Activated CD4-positive, alpha-beta T cell treated with anti-CD3 and anti-CD28 coated beads, Interleukin-2, amount 50 U/mL, for 16 hours (primary cell): ENCODE data around the gene C8A.

Experiments used
- DNase-seq: peaks from one replicate; pipeline ENCODE4 v3.0.0-alpha.2; 2020

The C8A gene

GRCh38 chr1:56854521-56855099, at the start of gene C8A:
TSS of gene C8A (plus strand) at chr1:56854797. CDS start at chr1:56854902, 105 bp downstream.
- DNase-seq, result no peak

- DNase-seq, result no peak
These were observed 47.8 kb upstream of the C8A start for GRCh38 chr1:56806804-56807203.

GRCh38 chr1:56808410-56808809, 46.2 kb upstream of the C8A start:
- no peak for DNase-seq

- no peak for DNase-seq
These were observed 43.3 kb upstream of the C8A start for GRCh38 chr1:56811331-56811730.

GRCh38 chr1:56814205-56814604, 40.4 kb upstream of the C8A start:
- no peak for DNase-seq

- DNase-seq, result no peak
These were observed 38.3 kb upstream of the C8A start for GRCh38 chr1:56816264-56816663.

- no peak for DNase-seq
These were observed 37.7 kb upstream of the C8A start for GRCh38 chr1:56816909-56817308.

GRCh38 chr1:56817716-56818463, 36.7 kb upstream of the C8A start:
- no peak for DNase-seq

- no peak for DNase-seq
These were observed 35.2 kb upstream of the C8A start, which contains the start of gene FYB2 for GRCh38 chr1:56819387-56819899. TSS of gene FYB2 (minus strand) at chr1:56819404. CDS start at chr1:56819290, 114 bp downstream.

- peak; percentile 71 for DNase-seq
These were observed 33.7 kb upstream of the C8A start for GRCh38 chr1:56820755-56821461.

- no peak for DNase-seq
These were observed 33.2 kb upstream of the C8A start for GRCh38 chr1:56821462-56821797.

GRCh38 chr1:56824271-56824670, 30.3 kb upstream of the C8A start:
- DNase-seq, result no peak

GRCh38 chr1:56824938-56825337, 29.7 kb upstream of the C8A start:
- DNase-seq, result no peak

- no peak for DNase-seq
These were observed 29.2 kb upstream of the C8A start for GRCh38 chr1:56825436-56825835.

- no peak for DNase-seq
These were observed 26.9 kb upstream of the C8A start for GRCh38 chr1:56827711-56828110.

GRCh38 chr1:56830052-56830451, 24.5 kb upstream of the C8A start:
- no peak for DNase-seq

- DNase-seq, result peak; percentile 64
These were observed 22.5 kb upstream of the C8A start for GRCh38 chr1:56831871-56832693.

- DNase-seq, result no peak
These were observed 21.5 kb upstream of the C8A start for GRCh38 chr1:56833088-56833487.

- no peak for DNase-seq
These were observed 20.3 kb upstream of the C8A start for GRCh38 chr1:56834137-56834900.

GRCh38 chr1:56835657-56836056, 18.9 kb upstream of the C8A start:
- no peak for DNase-seq

- DNase-seq, result no peak
These were observed 18.2 kb upstream of the C8A start for GRCh38 chr1:56836359-56836758.

- DNase-seq, result no peak
These were observed 17.2 kb upstream of the C8A start for GRCh38 chr1:56837244-56837939.
